Stimulated activated CD4-positive, alpha-beta T cell treated with anti-CD3 and anti-CD28 coated beads, Interleukin-12 subunit alpha, Interleukin-12 subunit beta, amount 100 ng/mL, for 4 hours (primary cell): ENCODE results near the gene IQSEC1.

Experiments
- DNase-seq: peaks from one replicate; pipeline ENCODE4 v3.0.0-alpha.2; 2020

Gene IQSEC1

GRCh38 chr3:13085081-13085845 lies 12.0 kb upstream of the IQSEC1 start:
- no peak for DNase-seq

- DNase-seq = no peak
Measured at GRCh38 chr3:13083898-13084297, 10.7 kb upstream of the IQSEC1 start.

GRCh38 chr3:13083254-13083653 lies 10.0 kb upstream of the IQSEC1 start:
- DNase-seq = no peak

- no peak for DNase-seq
Measured at GRCh38 chr3:13082677-13083076, 9.4 kb upstream of the IQSEC1 start.

- DNase-seq = no peak
Measured at GRCh38 chr3:13081603-13082360, 8.6 kb upstream of the IQSEC1 start.

- DNase-seq = no peak
Measured at GRCh38 chr3:13080591-13080990, 7.4 kb upstream of the IQSEC1 start.

- no peak for DNase-seq
Measured at GRCh38 chr3:13080026-13080425, 6.8 kb upstream of the IQSEC1 start.

GRCh38 chr3:13079510-13079909 lies 6.3 kb upstream of the IQSEC1 start:
- no peak for DNase-seq

- no peak for DNase-seq
Measured at GRCh38 chr3:13079051-13079450, 5.8 kb upstream of the IQSEC1 start.

- no peak for DNase-seq
Measured at GRCh38 chr3:13078163-13078905, 5.1 kb upstream of the IQSEC1 start.

- no peak for DNase-seq
Measured at GRCh38 chr3:13077431-13078162, 4.4 kb upstream of the IQSEC1 start.

GRCh38 chr3:13075986-13076654 lies 2.9 kb upstream of the IQSEC1 start:
- no peak for DNase-seq

- DNase-seq = no peak
Measured at GRCh38 chr3:13075318-13075717, 2.1 kb upstream of the IQSEC1 start.

GRCh38 chr3:13074006-13074375 lies 762 bp upstream of the IQSEC1 start:
- no peak for DNase-seq

GRCh38 chr3:13072600-13073325 lies 466 bp downstream of the IQSEC1 start:
- no peak for DNase-seq

- DNase-seq = no peak
Measured at GRCh38 chr3:13072239-13072599, 1.0 kb downstream of the IQSEC1 start.

GRCh38 chr3:13071695-13072094 lies 1.5 kb downstream of the IQSEC1 start:
- DNase-seq = no peak

- DNase-seq = no peak
Measured at GRCh38 chr3:13070391-13071070, 2.7 kb downstream of the IQSEC1 start.

GRCh38 chr3:13069495-13069894 lies 3.7 kb downstream of the IQSEC1 start:
- DNase-seq = no peak

- no peak for DNase-seq
Measured at GRCh38 chr3:13068269-13069010, 4.8 kb downstream of the IQSEC1 start.
